GM23338 (cell line): ENCODE measurements around the gene COLQ. TPM values are rescaled to one million over a fixed set of nuclear protein-coding genes. Genes with fewer than 3 reads are reported as not detected.

Experiments used
- ATAC-seq: fragments of 200-7000 bp; cut with Tn5 transposase; 3 replicates; pipeline ENCODE4 v1.9.1; 2020
- DNase-seq: peaks from one replicate; pipeline ENCODE4 v3.0.0-alpha.2; 2015; ENCODE audit warnings: low spot score
- H2AFZ ChIP-seq: fragments of 200-600 bp; sonication (generic); 2 replicates; pipeline ENCODE4 v1.8.0; 2016; ENCODE audit warnings: antibody characterized with exemption, mild to moderate bottlenecking, moderate library complexity
- H3F3A ChIP-seq: fragments of 200-600 bp; sonication (generic); replicated peaks from 2 replicates; pipeline ENCODE4 v1.8.0; 2017; ENCODE audit warnings: antibody characterized with exemption, mixed run types, low read depth
- H3K27ac ChIP-seq: fragments of 200-600 bp; sonication (generic); 2 replicates; pipeline ENCODE4 v1.6.1; 2016; ENCODE audit warnings: low read depth
- H3K27me3 ChIP-seq: fragments of 200-600 bp; sonication (generic); 2 replicates; pipeline ENCODE4 v1.8.0; 2016; ENCODE audit warnings: mild to moderate bottlenecking, mixed run types, moderate library complexity; ENCODE audit not compliant: insufficient read depth
- H3K36me3 ChIP-seq: fragments of 200-600 bp; sonication (generic); 2 replicates; pipeline ENCODE4 v1.8.0; 2016; ENCODE audit warnings: mild to moderate bottlenecking; ENCODE audit not compliant: insufficient read depth
- H3K4me1 ChIP-seq: fragments of 200-600 bp; sonication (generic); 2 replicates; pipeline ENCODE4 v1.8.0; 2016; ENCODE audit warnings: mild to moderate bottlenecking, moderate library complexity; ENCODE audit not compliant: insufficient read depth
- H3K4me2 ChIP-seq: fragments of 200-600 bp; sonication (generic); 2 replicates; pipeline ENCODE4 v1.7.1; 2017; ENCODE audit warnings: mixed run types
- H3K4me3 ChIP-seq: fragments of 200-600 bp; sonication (generic); 2 replicates; pipeline ENCODE4 v1.6.1; 2016; ENCODE audit warnings: mixed run types
- H3K79me2 ChIP-seq: fragments of 200-600 bp; sonication (generic); replicated peaks from 2 replicates; pipeline ENCODE4 v1.8.0; 2017; ENCODE audit warnings: mild to moderate bottlenecking; ENCODE audit not compliant: insufficient read depth
- H3K9me2 ChIP-seq: fragments of 200-600 bp; sonication (generic); 2 replicates; pipeline ENCODE4 v1.8.0; 2017; ENCODE audit not compliant: insufficient read depth
- H4K20me1 ChIP-seq: fragments of 200-600 bp; sonication (generic); replicated peaks from 2 replicates; pipeline ENCODE4 v1.8.0; 2017; ENCODE audit warnings: mild to moderate bottlenecking; ENCODE audit not compliant: insufficient read depth
- H3K27ac Mint-ChIP-seq: 2 replicates; pipeline ENCODE4 v1.8.0; 2020; ENCODE audit warnings: inconsistent platforms, mild to moderate bottlenecking, moderate library complexity, mixed read lengths
- H3K27me3 Mint-ChIP-seq: 3 replicates; pipeline ENCODE4 v1.8.0; 2022; ENCODE audit warnings: low read depth, mild to moderate bottlenecking, moderate library complexity, mixed read lengths, inconsistent platforms; ENCODE audit not compliant: insufficient read depth, poor library complexity
- H3K36me3 Mint-ChIP-seq: 3 replicates; pipeline ENCODE4 v1.8.0; 2021; ENCODE audit warnings: low read depth, mild to moderate bottlenecking, inconsistent platforms, moderate library complexity, mixed read lengths
- H3K4me1 Mint-ChIP-seq: 3 replicates; pipeline ENCODE4 v1.8.0; 2020; ENCODE audit warnings: mild to moderate bottlenecking, inconsistent platforms, mixed read lengths
- H3K4me3 Mint-ChIP-seq: 3 replicates; pipeline ENCODE4 v1.8.0; 2021; ENCODE audit warnings: moderate library complexity, mild to moderate bottlenecking, inconsistent platforms, mixed read lengths
- H3K9me3 Mint-ChIP-seq: 3 replicates; pipeline ENCODE4 v1.8.0; 2020; ENCODE audit warnings: moderate library complexity, mild to moderate bottlenecking, inconsistent platforms, mixed read lengths
- CREB1 ChIP-seq: fragments of 250-450 bp; sonication (Bioruptor Pico); IDR thresholded peaks from 2 replicates; pipeline ENCODE4 v1.5.0; 2020; ENCODE audit warnings: low read depth, mild to moderate bottlenecking, moderate library complexity
- CTCF ChIP-seq, 2 experiments: fragments of 200-600 bp in 1 of 2; sonication (generic) in 1 of 2; conservative IDR thresholded peaks; 2 replicates each; pipeline versions ENCODE4 v1.5.1 to v1.6.1; 2016 to 2017; ENCODE audit warnings: antibody characterized with exemption in 2 of 2, low read depth in 2 of 2, mild to moderate bottlenecking in 2 of 2, moderate library complexity in 1 of 2
- ETS1 ChIP-seq: IDR thresholded peaks from 2 replicates; pipeline ENCODE4 v1.6.1; 2016; ENCODE audit warnings: antibody characterized with exemption
- EZH2 ChIP-seq: fragments of 200-600 bp; sonication (generic); IDR thresholded peaks from one replicate; pipeline ENCODE4 v1.8.0; 2017; ENCODE audit warnings: antibody characterized with exemption, mild to moderate bottlenecking, low read depth; ENCODE audit not compliant: unreplicated experiment
- EZH2phosphoT487 ChIP-seq: fragments of 200-600 bp; sonication (generic); IDR thresholded peaks from one replicate; pipeline ENCODE4 v1.8.1; 2018; ENCODE audit warnings: antibody characterized with exemption; ENCODE audit not compliant: unreplicated experiment
- JUNB ChIP-seq: IDR thresholded peaks from one replicate; pipeline ENCODE4 v1.6.1; 2016; ENCODE audit warnings: antibody characterized with exemption; ENCODE audit not compliant: unreplicated experiment
- NANOG ChIP-seq: IDR thresholded peaks from 2 replicates; pipeline ENCODE4 v1.6.1; 2016; ENCODE audit warnings: antibody characterized with exemption, borderline replicate concordance
- POLR2AphosphoS5 ChIP-seq: IDR thresholded peaks from 2 replicates; pipeline ENCODE4 v1.6.1; 2016; ENCODE audit warnings: antibody characterized with exemption, low read depth
- REST ChIP-seq: IDR thresholded peaks from one replicate; pipeline ENCODE4 v1.6.1; 2018; ENCODE audit warnings: antibody characterized with exemption; ENCODE audit not compliant: unreplicated experiment
- STAT1 ChIP-seq: IDR thresholded peaks from one replicate; pipeline ENCODE4 v1.6.1; 2016; ENCODE audit warnings: antibody characterized with exemption; ENCODE audit not compliant: unreplicated experiment
- ZNF114 ChIP-seq: fragments of 250-450 bp; sonication (Bioruptor Pico); IDR thresholded peaks from 2 replicates; pipeline ENCODE4 v1.5.0; 2020; ENCODE audit warnings: mild to moderate bottlenecking, moderate library complexity
- ZNF331 ChIP-seq: fragments of 250-450 bp; sonication (Bioruptor Pico); IDR thresholded peaks from 2 replicates; pipeline ENCODE4 v1.5.0; 2020; ENCODE audit warnings: low read depth, mild to moderate bottlenecking, moderate library complexity
- ZNF462 ChIP-seq: fragments of 250-450 bp; sonication (Bioruptor Pico); IDR thresholded peaks from 2 replicates; pipeline ENCODE4 v1.5.0; 2020; ENCODE audit warnings: mild to moderate bottlenecking, moderate library complexity
- polyA plus RNA-seq: library from polyadenylated mRNA; unstranded; fragments of >200 nt; fragmentation: Nextera tagmentation; extraction: Ambion mirVana; gene quantifications from 2 replicates; pipeline ENCODE4 v1.2.1, GENCODE V29; 2016
- total RNA-seq: library from RNA; depleted of rRNA; stranded (reverse); fragments of >200 nt; shearing (Covaris generic); gene quantifications from 2 replicates; pipeline ENCODE4 v1.2.3, GENCODE V29; 2014

COLQ gene
- total and polyA plus RNA-seq, 2 experiments from 2014 or later: 0.78 to 2.0 TPM

- DNase-seq (no peak), ATAC-seq (no peak)
- Histone ChIP-seq H3K4me3 (no peak overlapping the region), H3K27me3 (no peaks in the 10 kb centered on the region), H3K4me2 (no peak overlapping the region), H3F3A (no peaks in the 10 kb centered on the region), H4K20me1 (no peaks in the 10 kb centered on the region), H3K9me2 (no peaks in the 10 kb centered on the region), H3K36me3 (no peaks in the 10 kb centered on the region), H2AFZ (no peak overlapping the region), H3K79me2 (no peaks in the 10 kb centered on the region), H3K4me1 (no peaks in the 10 kb centered on the region), H3K27ac (no peak overlapping the region)
- no peaks in the 10 kb centered on the region for H3K4me1 Mint-ChIP-seq
- no peak overlapping the region for H3K27ac Mint-ChIP-seq
- H3K27me3 Mint-ChIP-seq: peaks cover 2% of the 10 kb centered on the region
- no peaks in the 10 kb centered on the region; the same call in 2 of the 3 replicates for H3K36me3 Mint-ChIP-seq
- H3K9me3 Mint-ChIP-seq: no peaks in the 10 kb centered on the region
- H3K4me3 Mint-ChIP-seq: no peak overlapping the region
- no peak for TF ChIP-seq POLR2AphosphoS5
- TF ChIP-seq ZNF462 (CRISPR knock-in tag): no peak
- TF ChIP-seq NANOG: no peak
- TF ChIP-seq CTCF (conservative IDR thresholded peaks at IDR 0.05; ENCODE audit: low read depth in 2 of 2): no peak
- TF ChIP-seq ZNF114: no peak
- no peak for TF ChIP-seq REST
- no peak for TF ChIP-seq ETS1
- TF ChIP-seq EZH2phosphoT487: no peak
- no peak for TF ChIP-seq STAT1
- TF ChIP-seq CREB1 (CRISPR knock-in tag): no peak
- TF ChIP-seq EZH2: no peak
- TF ChIP-seq ZNF331 (CRISPR knock-in tag): no peak
- no peak for TF ChIP-seq JUNB
These were observed 66.5 kb downstream of the COLQ start for GRCh38 chr3:15454965-15455364.
